ENCODE data around the gene ZBTB20.

GRCh38 chr3:114508208-114508607 is 638.9 kb downstream of the ZBTB20 start:
- TF ChIP-seq GABPA (IDR thresholded peaks at IDR 0.05; ENCODE audit: low read depth) (no peak), CTCF (IDR thresholded peaks at IDR 0.05; ENCODE audit: insufficient read depth, low read length) (no peak), SPI1 (IDR thresholded peaks at IDR 0.05; ENCODE audit: borderline replicate concordance, low read depth) (no peak)
